GM18867 (cell line): Measurements from ENCODE around the gene RAB9B.
"Not testable (repeated sequence)": the region's sequence is repeated elsewhere in the genome, so short reads cannot be mapped to it uniquely, and the experiment has no call there.

Experiments
- ATAC-seq: cut with Tn5 transposase; IDR thresholded peaks from one replicate; pipeline ENCODE4 v1.9.1; 2021; ENCODE audit warnings: mild to moderate bottlenecking, moderate library complexity; ENCODE audit not compliant: unreplicated experiment

Gene RAB9B

GRCh38 chrX:103831803-103832544, at the start of gene RAB9B:
TSS of gene RAB9B (minus strand) at chrX:103832257. CDS start at chrX:103825784, 6,473 bp downstream.
- peak; percentile 92 for ATAC-seq

DNA sequence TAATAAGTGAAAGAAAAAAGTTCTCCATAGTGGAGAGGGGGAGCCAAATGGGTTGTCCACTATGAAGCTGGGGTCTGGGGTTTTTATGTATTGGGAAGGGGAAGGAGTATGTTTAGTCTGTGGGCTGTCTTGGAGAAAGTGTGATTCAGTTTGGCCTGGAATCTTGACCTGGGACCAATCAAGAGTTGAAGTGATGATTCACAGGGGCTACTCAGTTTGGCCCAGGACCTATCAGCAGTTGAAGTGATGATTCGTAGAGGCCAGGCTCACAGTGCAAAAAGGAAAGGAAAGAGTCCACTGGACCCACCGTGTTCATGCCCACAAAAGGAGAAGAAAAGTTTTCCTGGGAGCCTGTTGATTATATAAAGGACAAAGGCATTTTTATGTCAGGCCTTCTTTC, 47.3 kb upstream of the RAB9B start:
- ATAC-seq, result no peak

DNA sequence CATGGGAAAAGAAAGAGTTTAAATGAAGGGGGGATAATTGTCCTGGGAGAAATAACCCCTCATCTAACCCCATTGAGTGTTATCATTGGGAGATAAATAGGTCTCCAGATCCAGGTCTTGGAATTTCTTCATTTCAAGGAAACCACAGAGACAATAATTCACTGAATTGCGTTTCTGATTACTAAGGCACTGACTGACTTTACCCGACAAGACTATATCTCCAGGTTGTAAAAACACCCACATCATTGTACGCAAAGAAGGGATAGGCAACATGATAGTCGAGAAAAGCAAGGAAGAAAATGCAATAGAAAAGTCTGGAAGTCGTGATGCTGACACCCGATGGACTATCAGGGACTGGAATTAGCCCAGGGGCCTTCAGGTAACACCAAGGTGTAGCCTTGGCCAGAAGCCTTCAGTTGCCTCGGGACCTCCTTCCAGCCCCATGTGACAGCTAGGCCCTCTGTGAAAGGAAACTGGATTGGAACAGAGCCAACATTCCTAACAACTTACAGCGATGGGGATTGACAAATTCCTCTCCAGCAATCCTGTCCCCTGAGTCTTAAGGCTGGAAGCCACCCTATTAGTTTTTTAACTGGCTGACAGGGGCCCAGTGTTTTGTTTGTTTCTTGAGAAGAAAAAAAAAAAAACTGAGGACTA, 46.5 kb upstream of the RAB9B start:
- ATAC-seq, result no peak

GRCh38 chrX:103877571-103877970, 45.5 kb upstream of the RAB9B start:
- ATAC-seq, result no peak

GRCh38 chrX:103864886-103865534, 33.0 kb upstream of the RAB9B start:
- no peak for ATAC-seq

- ATAC-seq, result no peak
These were observed 32.1 kb upstream of the RAB9B start for GRCh38 chrX:103864149-103864548.

GRCh38 chrX:103861200-103861599, 29.1 kb upstream of the RAB9B start:
- ATAC-seq, result no peak

- no peak for ATAC-seq
These were observed 17.5 kb upstream of the RAB9B start for GRCh38 chrX:103849558-103849957.

DNA sequence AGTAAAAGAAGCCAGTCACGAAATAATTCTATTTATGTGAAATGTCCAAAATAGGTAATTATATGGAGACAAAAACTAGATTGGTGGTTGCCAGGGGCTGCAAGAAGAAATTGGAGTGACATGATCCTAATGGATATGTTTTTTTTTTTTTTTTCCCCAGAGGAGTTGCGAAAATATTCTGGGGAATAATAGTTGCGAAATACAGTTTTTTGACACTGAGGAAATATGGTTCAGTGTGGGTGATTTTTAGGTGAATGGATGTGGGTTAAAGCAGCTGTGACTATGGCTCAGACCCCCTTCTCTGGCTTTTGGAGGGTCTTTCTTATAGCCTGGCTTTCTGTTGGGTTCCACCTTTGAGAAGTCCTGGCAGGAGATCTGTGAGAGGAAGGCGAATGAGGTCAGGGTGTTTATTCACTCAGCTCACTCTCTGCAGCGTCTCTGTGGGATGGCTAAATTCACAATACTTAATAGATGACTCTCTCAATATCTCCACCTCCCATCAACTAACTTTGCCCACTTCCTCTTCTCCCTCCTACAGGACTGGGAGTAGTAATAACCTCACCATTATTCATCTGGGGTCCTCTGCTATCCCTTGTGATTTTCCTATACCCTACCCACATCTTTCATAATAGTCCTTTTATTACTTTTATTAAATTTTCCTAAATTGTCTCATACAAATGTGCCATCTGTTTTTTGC, 15.3 kb upstream of the RAB9B start:
- ATAC-seq, result no peak

- no peak for ATAC-seq
These were observed 14.3 kb upstream of the RAB9B start for GRCh38 chrX:103846386-103846785.

DNA sequence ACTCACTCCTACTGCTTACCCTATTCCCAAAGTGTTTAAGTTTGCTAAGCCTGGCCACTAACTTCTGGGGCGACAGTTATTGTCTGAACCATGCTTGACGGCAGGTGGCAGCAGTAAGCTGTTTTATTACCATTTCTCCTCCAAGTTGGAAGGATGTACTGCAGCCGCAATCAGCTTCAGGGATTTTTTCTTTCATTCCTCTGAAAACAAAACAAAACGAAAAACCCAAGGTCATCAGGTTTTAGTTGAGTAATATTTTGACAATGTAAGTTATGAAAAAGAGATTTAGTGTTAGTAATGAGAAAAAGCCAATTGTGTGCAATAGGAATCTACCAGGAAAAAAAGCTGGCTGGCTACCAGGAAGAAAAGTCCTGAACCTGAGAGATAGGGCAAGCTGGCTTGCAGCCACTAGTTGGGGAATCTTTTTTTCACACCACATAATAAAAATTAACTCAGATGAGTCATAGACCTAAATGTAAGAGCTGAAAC, 13.2 kb upstream of the RAB9B start:
- ATAC-seq, result peak; percentile 91

- ATAC-seq, result no peak
These were observed 7.3 kb upstream of the RAB9B start for GRCh38 chrX:103839404-103839803.

DNA sequence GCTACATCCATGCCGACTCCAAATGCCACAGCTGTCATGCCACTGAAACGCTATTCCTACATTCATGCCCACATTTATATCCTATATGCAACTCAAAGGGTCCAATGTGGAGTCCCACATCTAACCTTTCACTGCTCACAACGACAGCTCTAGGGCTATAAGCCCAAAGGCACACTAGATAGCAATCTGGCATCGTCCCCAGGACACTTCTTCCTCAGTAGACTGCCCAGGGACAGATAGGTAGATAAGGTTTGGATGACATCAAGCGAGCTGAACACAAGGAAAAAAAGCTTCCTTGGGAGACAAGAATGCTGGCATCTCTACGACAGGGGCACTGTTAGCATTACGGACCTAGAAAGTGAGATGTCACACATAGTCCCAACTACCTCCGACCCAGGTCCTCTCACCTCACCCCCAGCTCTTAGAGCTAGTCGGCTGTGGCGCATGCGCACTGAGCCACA, 685 bp downstream of the RAB9B start:
- no peak for ATAC-seq

DNA sequence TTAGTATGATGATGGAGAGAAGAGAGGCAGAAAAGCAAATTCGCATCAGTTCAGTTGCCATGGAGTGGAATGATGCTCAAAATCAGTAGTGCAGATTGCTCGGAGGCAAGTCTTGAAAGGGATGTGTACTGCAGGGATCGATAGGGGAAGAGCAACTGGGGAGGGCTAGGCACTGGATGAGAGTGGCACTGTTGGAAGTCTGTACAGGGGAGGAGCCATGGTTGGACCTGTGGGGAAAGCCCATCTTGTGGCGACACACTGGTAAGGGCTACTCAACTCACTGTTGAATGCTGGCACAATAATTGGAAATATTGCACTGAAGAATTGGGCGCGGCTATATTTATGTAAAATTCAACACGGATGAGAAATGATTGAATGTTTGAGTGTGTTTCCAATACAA, 1.2 kb downstream of the RAB9B start:
- no peak for ATAC-seq

DNA sequence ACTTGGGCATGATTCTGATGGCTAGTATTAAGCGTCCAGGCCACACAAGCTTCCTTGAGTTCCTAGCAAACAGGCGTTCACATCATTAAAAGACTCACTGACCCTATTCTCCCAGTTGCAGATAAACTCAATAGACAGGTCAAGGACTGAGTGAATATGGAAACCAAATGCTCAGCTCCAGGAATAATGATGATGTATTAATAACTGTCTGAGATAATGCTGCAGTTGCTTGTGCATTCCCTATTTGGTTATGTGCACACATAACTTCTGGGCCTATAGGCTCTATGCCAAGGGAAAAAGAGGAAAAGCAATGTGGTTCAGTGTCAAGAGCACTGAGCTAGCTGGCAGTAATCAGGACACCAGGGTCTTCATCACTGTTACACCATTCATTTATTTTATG, 3.5 kb downstream of the RAB9B start:
- ATAC-seq, result no peak

DNA sequence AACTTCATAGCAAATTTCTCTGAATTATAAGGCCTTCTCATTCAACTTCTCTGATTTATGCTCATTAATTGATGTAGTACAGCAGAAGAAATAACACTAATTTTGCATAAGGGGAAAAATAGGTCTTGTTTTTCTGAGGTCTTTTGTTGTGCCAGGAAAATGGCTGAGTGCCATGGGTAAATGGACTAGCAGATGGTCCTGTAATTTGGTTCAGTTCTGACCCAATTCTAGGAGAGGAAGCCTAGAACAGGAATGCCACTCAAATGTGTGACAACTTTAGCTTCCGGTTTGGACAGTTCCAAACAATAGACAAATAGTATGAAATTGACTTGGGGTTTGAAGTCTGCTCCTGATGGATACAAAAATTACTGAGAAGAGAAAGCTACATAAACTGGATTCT, 6.2 kb downstream of the RAB9B start:
- no peak for ATAC-seq

- ATAC-seq, result no peak
These were observed 8.5 kb downstream of the RAB9B start for GRCh38 chrX:103823591-103823990.

- ATAC-seq, result not testable (repeated sequence)
These were observed 11.3 kb downstream of the RAB9B start for GRCh38 chrX:103820802-103821201.

GRCh38 chrX:103818842-103819619, 13.0 kb downstream of the RAB9B start:
- ATAC-seq, result no peak

DNA sequence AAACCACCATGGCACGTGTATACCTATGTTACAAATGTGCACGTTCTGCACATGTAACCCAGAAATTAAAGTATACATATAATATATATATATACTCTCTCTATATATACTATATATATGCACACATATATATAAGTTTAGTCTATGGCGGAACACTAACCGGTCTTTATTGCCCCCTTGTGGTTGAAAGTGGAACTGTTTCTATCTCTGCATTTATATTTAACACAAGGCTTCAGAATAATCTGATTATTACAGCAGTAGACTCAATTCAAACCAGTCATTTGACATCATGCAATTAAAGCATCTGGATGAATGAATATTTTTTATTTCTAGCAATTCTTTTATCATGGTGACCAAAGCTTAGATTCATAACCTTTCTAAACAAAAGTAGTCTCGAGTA, 14.6 kb downstream of the RAB9B start:
- ATAC-seq, result peak; percentile 76
